HG03025 (cell line): Measurements from ENCODE around the gene FAM184B.

Source experiments
- ATAC-seq: cut with Tn5 transposase; IDR thresholded peaks from one replicate; pipeline ENCODE4 v1.9.1; 2021; ENCODE audit warnings: mild to moderate bottlenecking, moderate library complexity; ENCODE audit not compliant: unreplicated experiment, low FRiP score

Gene FAM184B

DNA sequence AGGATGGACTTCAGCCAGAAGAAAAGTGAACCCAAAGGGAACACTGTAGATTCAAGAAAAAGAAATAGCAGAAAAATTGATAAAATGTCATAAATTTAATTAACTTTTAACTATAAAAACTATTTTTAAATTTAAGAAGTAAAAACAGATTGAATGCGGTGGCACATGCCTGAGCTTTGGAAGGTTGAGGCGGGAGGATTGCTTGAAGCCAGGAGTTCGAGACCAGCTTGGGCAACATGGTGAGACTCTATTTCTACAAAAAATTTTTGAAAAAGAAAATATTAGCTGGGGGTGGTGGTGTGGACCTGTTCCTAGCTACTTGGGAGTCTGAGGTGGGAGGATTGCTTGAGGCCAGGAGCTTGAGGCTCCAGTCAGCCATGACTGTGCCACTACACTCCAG, 3.0 kb downstream of the FAM184B start:
- ATAC-seq = no peak

DNA sequence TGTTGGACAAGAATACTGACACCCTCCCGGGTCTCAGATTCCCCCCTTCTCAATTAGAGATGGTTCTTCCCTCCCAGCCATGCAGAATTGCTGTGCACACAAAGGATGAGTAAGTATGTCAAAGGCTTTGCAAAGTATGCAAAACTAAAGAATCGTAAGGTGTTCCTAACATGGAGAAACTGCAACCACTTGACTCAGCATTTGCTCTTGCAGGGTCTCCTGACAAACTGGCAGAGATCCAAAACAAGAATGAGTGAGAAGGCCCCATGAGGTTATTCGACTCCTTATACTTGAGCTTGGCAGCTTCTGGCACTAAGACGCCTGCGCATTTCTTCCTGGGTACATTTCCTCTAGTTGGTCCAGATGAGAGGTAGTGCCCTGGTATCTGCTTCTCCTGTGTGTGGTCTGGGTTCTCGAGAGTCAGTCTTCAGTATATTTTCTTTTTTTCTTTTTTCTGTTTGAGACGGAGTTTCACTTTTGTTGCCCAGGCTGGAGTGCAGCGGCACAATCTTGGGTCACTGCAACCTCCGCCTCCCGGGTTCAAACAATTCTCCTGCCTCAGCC, 8.2 kb downstream of the FAM184B start:
- no peak for ATAC-seq

DNA sequence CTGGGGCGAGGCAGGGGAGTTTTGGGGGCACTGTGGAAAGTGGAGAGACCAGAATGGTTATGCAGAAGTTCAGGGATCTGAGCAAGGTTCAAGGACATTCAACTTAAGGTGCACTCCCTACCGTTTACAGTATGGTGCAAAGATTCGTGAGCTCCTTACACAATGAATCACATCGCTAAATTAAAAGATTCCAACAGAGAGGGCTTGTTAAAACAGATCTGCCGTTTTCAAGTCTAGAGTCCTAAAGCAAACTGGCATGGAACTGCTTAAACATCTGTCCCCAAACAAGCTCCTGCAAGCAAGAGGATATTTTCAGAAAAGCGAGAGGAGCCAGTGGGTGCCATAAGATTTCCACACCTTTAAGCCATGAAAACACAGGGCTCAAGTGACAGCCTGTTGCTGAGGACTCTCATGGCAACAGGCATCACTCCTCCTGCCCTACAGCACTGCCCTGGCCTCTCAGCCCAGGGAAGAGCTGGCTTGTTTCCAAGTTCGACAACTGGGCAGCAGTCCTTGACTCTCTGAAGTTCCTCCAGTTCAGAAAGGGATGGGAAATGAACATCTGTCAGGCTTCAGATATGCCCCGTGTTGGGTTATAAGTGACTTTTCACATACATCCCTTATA, 10.0 kb downstream of the FAM184B start:
- no peak for ATAC-seq

DNA sequence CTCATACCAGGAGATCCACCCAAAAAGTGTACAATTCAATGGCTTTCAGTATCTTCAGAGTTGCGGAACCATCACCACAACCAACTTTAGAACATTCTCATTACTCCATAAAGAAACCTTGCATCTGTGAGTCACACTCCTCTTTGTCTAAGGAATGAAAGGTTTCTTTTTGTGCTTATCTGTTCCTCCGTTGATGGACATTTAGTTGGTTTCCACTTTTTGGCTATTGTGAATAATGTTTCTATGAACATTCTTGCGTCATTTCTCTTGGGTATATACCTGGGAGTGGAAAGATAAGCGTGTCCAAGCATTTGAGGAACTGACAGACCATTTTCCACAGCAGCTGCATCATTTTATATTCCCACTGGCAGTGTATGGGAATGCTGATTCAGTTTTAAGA, 10.6 kb downstream of the FAM184B start:
- ATAC-seq = no peak

DNA sequence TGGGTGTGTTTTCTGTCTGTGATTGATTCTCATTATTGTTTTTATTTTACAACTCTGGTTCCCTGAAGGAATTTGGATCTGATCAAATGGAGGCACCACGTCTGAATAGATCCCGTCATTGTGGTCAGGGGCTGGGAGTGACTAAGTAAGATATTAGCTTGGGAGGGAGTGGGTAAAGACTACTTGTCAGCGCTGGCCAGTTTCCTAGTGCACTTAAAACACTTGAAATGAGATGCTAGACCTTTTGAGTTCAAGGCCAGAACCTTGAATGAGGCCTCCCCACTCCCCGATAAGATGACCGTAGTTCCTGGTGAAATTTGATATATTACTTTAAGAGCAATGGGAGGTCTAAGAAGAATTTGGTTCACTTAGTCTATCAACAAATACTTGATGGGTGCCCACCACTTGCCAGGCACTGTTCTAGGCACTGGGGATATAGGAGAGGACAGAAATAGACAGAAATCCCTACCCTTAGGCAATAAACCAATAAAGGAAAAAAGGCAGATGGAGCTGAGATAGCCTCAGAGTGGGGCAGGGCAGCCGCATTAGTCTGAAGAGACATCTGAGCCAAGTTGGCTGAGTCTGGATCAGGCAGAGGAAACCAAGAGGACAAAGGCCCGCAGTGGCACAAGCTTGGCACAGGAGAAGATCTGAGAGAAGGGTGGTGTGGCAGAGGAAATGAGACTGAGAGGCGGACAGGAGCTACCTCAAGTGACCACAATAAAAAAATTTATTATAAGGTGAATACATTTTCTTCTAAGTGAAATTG, 11.8 kb downstream of the FAM184B start:
- ATAC-seq = no peak

DNA sequence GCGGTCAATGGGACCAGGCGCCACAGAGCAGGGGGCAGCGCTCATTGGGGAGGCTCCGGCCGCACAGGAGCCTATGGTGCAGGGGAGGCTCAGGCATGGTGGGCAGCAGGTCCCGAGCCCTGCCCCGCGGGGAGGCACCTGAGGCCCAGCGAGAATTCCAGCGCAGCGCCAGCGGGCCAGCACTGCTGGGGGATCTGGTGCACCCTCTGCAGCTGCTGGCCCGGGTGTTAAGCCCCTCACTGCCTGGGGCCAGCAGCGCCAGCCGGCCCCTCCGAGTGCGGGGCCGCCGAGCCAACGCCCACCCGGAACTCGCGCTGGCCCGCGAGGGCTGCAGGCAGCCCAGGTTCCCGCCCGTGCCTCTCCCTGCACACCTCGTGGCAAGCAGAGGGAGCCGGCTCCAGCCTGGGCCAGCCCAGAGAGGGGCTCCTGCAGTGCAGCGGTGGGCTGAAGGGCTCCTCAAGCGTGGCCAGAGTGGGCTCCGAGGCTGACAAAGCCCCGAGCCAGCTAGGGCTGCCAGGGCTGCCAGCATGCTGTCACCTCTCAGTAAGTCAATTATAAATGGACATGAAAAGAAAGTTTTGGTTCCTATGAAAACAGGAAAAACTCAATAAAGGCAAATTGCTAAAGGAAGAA, 14.5 kb downstream of the FAM184B start:
- no peak for ATAC-seq

DNA sequence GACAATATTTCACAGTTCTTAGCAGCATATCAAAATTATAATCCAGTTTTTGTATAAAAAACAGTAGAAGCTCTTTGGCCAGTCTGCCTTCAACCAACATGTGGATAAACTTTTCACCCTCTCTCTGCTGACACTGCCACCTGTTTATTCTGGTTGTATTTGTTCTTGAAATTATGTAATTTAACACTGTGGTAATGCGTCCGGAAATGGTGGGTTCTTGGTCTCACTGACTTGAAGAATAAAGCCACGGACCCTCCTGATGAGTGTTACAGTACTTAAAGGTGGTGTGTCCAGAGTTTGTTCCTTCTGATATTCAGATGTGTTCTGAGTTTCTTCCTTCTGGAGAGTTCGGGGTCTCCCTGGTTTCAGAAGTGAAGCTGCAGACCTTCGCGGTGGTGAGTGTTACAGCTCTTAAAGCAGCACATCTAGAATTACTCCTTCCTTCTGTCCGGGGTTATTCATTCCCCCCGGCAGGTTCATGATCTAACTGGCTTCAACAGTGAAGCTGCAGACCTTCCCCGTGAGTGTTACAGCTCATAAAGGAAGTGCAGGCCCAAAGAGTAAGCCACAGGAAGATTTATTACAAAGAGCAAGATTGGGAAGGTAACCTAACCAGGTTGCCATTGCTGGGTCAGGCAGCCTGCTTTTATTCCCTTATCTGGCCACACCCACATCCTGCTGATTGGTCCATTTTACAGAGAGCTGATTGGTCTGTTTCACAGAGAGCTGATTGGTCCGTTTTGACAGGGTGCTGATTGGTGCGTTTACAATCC, 15.7 kb downstream of the FAM184B start:
- no peak for ATAC-seq

DNA sequence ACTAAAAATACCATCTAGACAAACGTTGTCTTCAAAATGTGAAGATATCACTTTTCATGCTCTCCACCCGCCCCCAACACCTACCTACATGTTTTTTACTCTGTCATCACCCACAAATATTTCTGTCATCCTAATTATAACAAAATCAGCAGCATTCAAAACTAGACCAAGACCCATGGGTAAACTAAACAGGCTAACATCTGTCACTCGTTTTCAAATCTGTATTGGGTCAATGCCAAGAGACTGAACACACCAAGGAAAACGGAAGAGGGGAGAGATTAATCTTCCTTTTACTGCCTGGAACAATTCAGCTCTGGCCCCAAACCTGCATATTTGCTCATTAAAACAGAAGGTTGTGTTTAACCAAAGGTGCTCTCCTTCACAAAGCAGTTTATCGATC, 17.5 kb downstream of the FAM184B start:
- ATAC-seq = no peak

DNA sequence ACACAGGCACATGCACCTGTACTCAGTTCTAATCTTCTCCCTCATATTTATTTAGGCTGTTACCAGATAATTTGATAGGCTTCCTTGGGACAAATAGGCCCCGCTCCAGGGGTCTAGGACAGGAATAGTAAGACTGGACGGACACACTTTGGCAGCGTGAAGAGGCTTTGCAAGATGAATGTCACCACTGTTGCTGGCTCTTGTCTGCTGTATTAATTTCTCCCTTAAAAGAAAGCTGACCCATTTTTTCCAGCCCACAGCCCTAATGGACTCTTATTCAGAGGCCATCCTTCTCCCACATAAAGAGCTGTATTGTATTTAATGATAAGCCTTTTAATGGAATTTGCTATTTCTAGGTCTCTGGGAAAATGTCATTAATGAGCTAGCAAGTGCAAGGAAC, 18.0 kb downstream of the FAM184B start:
- no peak for ATAC-seq

DNA sequence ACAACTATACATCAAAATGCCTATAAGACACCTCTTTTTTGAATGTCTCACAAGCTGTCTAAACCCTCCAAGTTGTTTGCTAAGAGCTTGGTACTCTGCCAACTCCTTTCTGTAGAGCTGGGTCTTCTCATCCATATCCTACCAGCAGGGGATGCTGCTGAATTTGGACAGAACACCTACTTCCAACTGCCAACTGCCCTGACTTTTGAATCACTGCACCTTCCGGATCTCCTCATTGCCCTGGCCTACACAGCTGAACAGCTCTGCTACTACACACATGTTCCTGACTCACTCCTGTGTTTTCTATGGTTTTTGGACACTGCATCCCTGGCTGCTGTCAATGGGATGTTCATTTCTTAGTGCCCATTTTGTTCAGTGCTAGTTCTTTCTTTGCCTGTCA, 18.7 kb downstream of the FAM184B start:
- no peak for ATAC-seq

DNA sequence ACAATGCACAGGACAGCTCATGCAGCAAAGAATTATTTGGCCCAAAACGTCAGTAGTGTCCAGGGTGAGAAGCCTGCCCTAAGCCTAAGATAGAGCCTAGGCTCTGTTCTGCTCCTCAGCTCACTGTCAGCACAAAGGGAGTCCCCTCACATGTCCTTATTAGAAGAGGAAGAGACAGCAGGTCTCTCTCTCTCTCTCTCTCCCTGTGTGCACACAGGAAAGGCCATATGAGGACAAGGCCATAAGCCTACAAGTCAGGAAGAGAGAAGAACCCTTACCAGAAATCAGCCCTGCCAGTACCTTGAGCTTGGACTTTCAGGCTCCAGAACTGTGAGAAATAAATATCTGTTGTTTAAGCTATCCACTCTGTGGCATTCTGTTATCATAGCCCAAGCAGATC, 20.4 kb downstream of the FAM184B start:
- ATAC-seq = no peak

DNA sequence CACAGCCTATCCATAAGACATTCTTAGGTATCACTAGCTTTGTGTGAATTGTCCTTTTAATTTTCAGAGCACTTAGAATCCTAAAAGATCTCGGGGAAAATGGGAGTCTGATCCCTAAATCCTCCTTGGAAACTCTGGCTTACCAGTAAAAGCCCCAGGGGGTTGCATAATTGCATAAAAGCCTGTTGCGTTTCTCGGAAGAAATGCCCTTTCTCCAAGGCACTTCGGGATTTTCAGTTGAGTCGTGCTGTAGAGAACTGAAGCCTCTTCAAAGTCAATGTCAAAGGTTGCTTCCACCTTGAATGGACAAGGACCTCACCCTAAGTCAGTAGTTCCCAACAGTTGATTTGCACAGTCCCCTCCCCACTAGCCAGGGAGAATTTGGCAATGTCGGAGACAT, 20.8 kb downstream of the FAM184B start:
- ATAC-seq = no peak

DNA sequence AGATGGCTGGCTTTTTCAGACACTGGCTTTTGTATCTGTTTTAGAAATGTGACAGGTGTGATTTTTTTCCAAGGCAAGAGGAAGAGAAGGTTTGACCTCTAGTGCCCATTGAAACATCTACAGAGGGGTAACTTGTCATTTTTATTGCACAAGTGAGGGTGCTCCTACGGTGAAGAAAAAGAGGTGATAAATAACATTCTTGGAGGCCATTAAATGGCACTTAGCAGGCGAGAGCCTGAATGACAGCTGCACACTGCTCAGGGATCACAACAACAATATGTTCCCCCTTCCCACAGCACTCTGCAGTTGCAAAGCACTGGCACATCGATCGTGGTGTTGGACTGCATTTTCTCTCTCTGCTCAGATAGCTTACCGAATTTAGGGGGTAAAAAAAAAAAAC, 22.9 kb downstream of the FAM184B start:
- no peak for ATAC-seq

DNA sequence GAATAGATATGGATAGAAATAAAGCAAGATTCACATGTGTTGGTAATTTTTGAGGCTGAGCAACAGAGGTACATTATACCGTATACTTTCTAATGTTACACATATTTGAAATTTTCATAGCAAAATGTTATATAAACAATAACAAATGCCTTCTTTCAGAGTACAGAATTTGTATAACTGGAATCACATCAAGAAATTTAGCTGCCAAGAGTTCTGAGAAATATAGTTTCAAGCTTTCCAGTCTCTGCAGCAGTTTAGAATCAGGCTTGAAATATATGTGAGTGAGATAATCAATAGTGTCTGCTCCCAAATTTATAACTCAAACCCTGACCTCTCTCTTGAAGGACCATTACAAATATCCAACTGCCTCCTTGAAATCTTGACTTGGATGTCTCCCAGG, 23.8 kb downstream of the FAM184B start:
- ATAC-seq = no peak

DNA sequence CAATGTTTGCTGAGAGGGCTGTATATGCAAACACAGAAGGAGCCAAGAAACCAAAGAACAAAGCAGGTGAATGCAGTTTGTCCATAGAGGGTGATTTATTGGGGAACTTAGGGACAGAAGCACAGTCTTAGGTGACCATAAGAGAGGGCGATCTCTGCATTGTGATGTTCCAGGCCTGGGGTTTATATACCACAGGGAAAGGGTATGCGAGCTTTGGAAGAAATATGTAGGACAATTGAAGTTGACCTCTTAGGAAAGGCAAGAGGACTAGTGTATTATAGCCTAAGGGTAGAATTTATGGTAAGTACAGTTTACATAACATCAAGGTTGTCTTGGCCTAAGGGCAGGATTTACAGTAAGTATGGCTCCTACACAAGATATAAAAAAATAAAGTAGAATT, 27.8 kb downstream of the FAM184B start:
- ATAC-seq = no peak

DNA sequence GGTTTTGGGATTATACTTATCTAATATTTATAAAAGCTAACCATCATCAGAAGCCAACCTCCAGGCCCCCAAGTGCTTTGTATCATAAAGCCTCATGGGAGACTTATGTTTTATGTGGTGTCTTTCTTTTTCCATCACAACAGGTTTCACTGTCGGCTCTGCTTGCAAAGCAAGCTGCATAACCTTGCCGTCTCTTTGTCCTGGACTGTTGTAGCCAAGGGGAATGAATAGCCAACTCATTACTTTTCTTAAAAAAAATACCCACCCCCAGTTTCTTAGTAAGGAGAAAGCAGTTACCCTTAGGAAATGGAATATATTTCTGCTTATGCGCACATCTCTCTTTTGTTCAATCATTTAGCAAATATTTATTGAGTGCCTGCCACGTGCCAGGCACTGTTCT, 40.7 kb downstream of the FAM184B start:
- ATAC-seq = no peak

DNA sequence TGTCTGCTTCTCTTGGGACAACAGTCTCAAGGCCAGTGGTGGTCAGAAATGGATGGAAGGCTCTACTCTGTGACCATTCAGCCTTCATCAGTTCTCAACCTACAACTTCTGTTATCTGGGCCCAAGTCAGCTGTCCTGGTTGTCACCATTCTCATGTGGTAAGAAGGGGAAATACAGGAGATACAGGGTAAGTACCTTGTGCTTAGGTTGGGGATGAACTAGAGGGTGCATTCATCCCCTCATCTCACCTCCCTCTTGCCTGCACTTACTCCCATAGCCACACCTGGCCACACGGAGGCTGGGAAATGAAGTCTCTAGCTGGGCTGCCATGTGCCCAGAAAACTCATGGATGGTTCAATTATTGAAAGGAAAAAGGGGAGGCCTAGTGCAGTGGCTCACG, 44.9 kb downstream of the FAM184B start:
- no peak for ATAC-seq

DNA sequence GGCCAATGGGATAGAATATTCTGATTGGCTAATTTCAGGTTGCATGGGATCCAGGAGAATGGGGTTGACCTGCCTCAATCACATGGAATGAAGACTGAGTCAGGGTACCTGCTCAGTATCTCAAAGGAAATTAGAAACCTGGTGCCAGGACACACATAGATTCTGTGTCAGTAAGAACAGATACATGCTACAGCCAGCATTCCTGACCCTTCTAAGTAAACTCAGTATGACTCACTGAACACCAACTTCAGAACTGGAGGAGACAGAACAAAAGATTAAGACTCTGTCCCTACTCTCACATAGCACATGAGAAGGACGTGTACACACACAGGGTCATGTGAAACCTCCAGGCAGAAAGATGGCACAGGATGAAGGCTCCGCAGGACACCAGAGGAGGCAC, 54.5 kb downstream of the FAM184B start:
- no peak for ATAC-seq

DNA sequence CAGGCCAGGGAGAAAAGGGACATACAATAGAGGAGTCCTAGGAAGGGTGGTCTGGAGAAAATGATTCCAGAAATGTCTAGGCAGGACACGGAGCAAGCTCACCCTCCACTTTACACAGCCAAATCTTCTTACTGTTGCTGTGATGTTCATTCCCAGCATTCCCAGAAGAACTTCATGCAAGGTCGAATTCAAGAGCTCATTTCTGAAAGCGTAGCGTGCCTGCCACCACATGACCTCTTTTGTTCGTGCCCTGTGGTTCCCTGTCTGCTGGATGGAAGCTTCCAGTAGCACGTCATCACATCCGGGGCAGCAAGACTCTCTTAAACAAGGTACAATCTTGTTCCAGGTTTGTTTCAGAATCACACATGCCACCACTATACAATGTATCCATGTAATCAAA, 57.8 kb downstream of the FAM184B start:
- ATAC-seq = no peak

DNA sequence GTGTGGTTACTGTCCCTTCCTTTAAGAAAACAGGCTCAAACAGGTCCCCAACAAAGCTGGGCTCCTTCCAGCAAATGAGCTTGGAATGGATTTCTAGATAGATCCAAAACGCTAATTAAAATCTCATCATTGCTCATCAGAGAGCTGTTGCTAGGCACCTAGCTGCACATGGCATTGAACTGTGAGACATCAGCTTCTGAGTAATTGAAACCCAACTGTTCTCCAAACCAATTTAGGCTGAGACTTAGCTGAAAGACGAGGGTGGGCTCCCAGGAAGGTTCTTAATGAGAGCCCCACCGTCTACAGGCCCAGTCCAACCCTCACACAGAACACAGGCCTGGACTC, 59.1 kb downstream of the FAM184B start:
- no peak for ATAC-seq
